BLaER1 treated with 17β-estradiol and CSF1 and Interleukin-3, amounts not matched to agents 10 nM and 100 nM (cell line): ENCODE measurements around the gene PPP1R14B.
A peak's percentile ranks its signal among the peaks of the same experiment; 100 is the strongest.

Experiments used
- H3K27ac ChIP-seq, 11 experiments: shearing (Covaris generic); formaldehyde crosslinking; 2 replicates each; pipeline ENCODE4 v1.8.1; 2022
- H3K27me3 ChIP-seq, 11 experiments: shearing (Covaris generic); formaldehyde crosslinking; 2 replicates each; pipeline ENCODE4 v1.8.1; 2022
- H3K36me3 ChIP-seq, 11 experiments: shearing (Covaris generic); formaldehyde crosslinking; 2 replicates each; pipeline ENCODE4 v1.8.1; 2022
- H3K4me1 ChIP-seq, 10 experiments: shearing (Covaris generic); formaldehyde crosslinking; 2 replicates each; pipeline ENCODE4 v1.8.1; 2022
- H3K4me2 ChIP-seq, 11 experiments: shearing (Covaris generic); formaldehyde crosslinking; 2 replicates each; pipeline ENCODE4 v1.8.1; 2022
- H3K4me3 ChIP-seq, 10 experiments: shearing (Covaris generic); formaldehyde crosslinking; 2 replicates each; pipeline ENCODE4 v1.8.1; 2022
- H3K9ac ChIP-seq, 11 experiments: shearing (Covaris generic); formaldehyde crosslinking; 2 replicates each; pipeline ENCODE4 v1.8.1; 2022
- H3K9me3 ChIP-seq, 11 experiments: shearing (Covaris generic); formaldehyde crosslinking; replicated peaks in 1 of 11; 2 replicates each; pipeline ENCODE4 v1.8.1; 2022
- H4K20me1 ChIP-seq, 11 experiments: shearing (Covaris generic); formaldehyde crosslinking; 2 replicates each; pipeline ENCODE4 v1.8.1; 2022
- Cebpa-rat ChIP-seq, 11 experiments: shearing (Covaris generic); IDR thresholded peaks; 2 replicates each; pipeline ENCODE4 v1.8.1; 2022

The PPP1R14B gene

DNA sequence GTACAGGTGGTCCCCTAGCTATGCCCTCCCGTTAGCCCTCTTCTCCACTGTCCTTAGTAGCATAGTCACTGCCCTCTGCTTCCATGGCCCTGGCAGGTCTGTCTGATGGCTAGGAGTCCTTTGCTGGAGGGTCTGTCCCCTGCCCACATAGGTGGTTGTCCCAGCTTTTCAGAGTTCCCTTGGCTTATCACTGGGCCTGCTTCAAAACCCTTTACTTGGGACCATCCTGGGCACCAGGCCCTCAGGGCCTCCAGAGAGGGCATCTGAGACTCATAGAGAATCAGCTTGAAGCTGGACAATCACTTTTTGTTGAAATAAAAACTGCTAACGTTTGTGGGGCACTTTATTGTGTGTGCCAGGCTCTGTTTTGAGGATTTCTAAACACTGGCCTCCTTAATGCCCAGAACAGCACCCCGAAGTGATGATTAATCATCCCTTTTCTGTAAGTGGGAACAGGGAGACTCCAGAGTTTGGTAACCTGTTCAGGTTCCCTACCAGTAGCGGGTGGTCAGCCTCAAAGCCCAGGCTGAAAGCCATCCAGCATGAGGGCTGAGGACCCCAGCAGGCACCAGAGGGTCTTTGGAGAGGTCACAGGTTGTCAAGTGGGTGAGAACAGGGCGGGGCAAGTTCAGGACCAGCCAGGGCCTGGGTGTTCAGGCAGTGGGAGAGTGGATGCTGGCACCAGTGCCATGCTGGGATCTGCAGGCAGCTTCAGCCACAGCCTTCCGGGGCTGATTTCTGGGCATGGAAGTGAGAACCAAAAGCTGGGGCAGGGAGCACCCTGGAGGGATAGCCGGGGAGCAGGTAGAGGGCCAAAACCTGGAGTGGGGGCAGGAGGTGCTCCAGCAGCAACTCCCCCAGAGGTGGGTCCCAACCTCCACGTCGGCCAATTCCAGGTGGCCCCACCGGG, 43.9 kb upstream of the PPP1R14B start:
- no peak overlapping the region for H3K4me3 ChIP-seq
- no peak overlapping the region for H3K4me2 ChIP-seq
- peaks cover 0 to 63% (median 45%) of the 10 kb centered on the region in 11 experiments; a peak in 17 of 22 replicates for H4K20me1 ChIP-seq
- peaks cover 65 to 70% (median 66%) of the 10 kb centered on the region in 11 experiments for H3K27me3 ChIP-seq
- no peaks in the 10 kb centered on the region for H3K9me3 ChIP-seq
- H3K36me3 ChIP-seq: no peaks in the 10 kb centered on the region
- peaks cover 21 to 30% (median 25%) of the 10 kb centered on the region in 10 experiments for H3K4me1 ChIP-seq
- no peak overlapping the region for H3K9ac ChIP-seq
- TF ChIP-seq Cebpa-rat (IDR thresholded peaks at IDR 0.05): no peak
- H3K27ac ChIP-seq: no peak overlapping the region

- TF ChIP-seq Cebpa-rat (IDR thresholded peaks at IDR 0.05): no peak
- Histone ChIP-seq H3K9ac (no peak overlapping the region), H3K27me3 (peaks cover 50 to 55% (median 51%) of the 10 kb centered on the region in 11 experiments)
Measured at GRCh38 chr11:64289002-64289564, 42.3 kb upstream of the PPP1R14B start.

DNA sequence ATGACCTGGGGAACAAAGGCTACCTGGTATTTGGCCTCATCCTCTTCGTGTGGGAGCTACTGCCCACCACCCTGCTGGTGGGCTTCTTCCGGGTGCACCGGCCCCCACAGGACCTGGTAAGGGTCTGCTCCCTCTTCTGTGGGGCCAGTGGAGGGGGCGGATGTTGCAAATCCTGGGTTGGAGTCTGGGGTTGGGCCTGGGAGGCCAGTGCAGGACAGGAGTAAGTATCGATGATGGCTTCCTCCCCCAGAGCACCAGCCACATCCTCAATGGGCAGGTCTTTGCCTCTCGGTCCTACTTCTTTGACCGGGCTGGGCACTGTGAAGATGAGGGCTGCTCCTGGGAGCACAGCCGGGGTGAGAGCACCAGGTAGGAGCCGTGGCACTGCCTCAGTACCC, 41.6 kb upstream of the PPP1R14B start:
- Histone ChIP-seq H3K27ac (no peak overlapping the region), H3K9ac (no peak overlapping the region), H3K4me3 (no peak overlapping the region), H4K20me1 (peaks cover 0 to 56% (median 41%) of the 10 kb centered on the region in 11 experiments; a peak in 17 of 22 replicates), H3K27me3 (peaks cover 43 to 48% (median 43%) of the 10 kb centered on the region in 11 experiments), H3K36me3 (no peaks in the 10 kb centered on the region), H3K4me1 (peaks cover 31 to 40% (median 34%) of the 10 kb centered on the region in 10 experiments), H3K9me3 (no peaks in the 10 kb centered on the region), H3K4me2 (no peak overlapping the region)
- no peak for TF ChIP-seq Cebpa-rat (IDR thresholded peaks at IDR 0.05)

More at GRCh38 chr11:64289002-64289564, 42.3 kb upstream of the PPP1R14B start:
- Histone ChIP-seq H3K27ac (no peak overlapping the region), H3K4me3 (no peak overlapping the region), H3K4me1 (peaks cover 24 to 33% (median 27%) of the 10 kb centered on the region in 10 experiments), H3K9me3 (no peaks in the 10 kb centered on the region), H3K4me2 (no peak overlapping the region), H3K36me3 (no peaks in the 10 kb centered on the region), H4K20me1 (peaks cover 0 to 63% (median 45%) of the 10 kb centered on the region in 11 experiments; a peak in 17 of 22 replicates)

GRCh38 chr11:64287676-64288352, 41.1 kb upstream of the PPP1R14B start:
- peaks cover 37 to 42% (median 38%) of the 10 kb centered on the region in 11 experiments for H3K27me3 ChIP-seq
- no peak overlapping the region for H3K27ac ChIP-seq
- H3K36me3 ChIP-seq: 0 out of 22 replicates have a peak, but pooled peaks cover 0 to 5% (median 0%) of the 10 kb centered on the region in 11 experiments
- no peak for TF ChIP-seq Cebpa-rat (IDR thresholded peaks at IDR 0.05)
- H4K20me1 ChIP-seq: peaks cover 0 to 50% (median 36%) of the 10 kb centered on the region in 11 experiments; a peak in 17 of 22 replicates
- peak overlapping the region in 1 of 11 experiments; percentile 15; a peak in 1 of 22 replicates for H3K9ac ChIP-seq
- no peaks in the 10 kb centered on the region for H3K9me3 ChIP-seq
- no peak overlapping the region for H3K4me2 ChIP-seq
- H3K4me1 ChIP-seq: peaks cover 35 to 44% (median 38%) of the 10 kb centered on the region in 10 experiments
- no peak overlapping the region for H3K4me3 ChIP-seq

DNA sequence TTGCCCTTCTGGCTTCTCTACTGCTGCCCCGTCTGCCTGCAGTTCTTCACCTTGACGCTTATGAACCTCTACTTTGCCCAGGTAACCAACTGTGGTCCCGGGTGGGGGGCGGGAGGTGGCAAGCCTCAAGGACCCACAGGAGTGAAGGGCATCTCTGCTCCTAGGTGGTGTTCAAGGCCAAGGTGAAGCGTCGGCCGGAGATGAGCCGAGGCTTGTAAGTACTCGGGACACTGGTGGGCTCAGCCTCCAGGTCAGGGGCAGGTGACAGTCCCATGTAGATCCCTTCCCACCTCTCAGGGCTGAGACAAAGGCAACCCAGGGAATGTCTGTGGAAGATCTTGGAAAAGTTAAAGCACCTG, 40.0 kb upstream of the PPP1R14B start:
- Histone ChIP-seq H3K4me1 (peaks cover 27 to 37% (median 29%) of the 10 kb centered on the region in 10 experiments), H3K27ac (no peak overlapping the region), H3K9ac (peak overlapping the region in 3 of 11 experiments; percentile 13 to 89 (median 15); a peak in 6 of 22 replicates), H4K20me1 (peaks cover 0 to 40% (median 26%) of the 10 kb centered on the region in 11 experiments; a peak in 16 of 22 replicates), H3K27me3 (peaks cover 27 to 32% (median 28%) of the 10 kb centered on the region in 11 experiments), H3K36me3 (peaks cover 0 to 15% (median 9%) of the 10 kb centered on the region in 11 experiments; a peak in 12 of 22 replicates), H3K4me2 (peak overlapping the region; percentile 94 to 100 (median 97)), H3K9me3 (no peaks in the 10 kb centered on the region), H3K4me3 (no peak overlapping the region)
- TF ChIP-seq Cebpa-rat (IDR thresholded peaks at IDR 0.05): no peak

- no peak for TF ChIP-seq Cebpa-rat (IDR thresholded peaks at IDR 0.05)
- Histone ChIP-seq H4K20me1 (peaks cover 0 to 34% (median 19%) of the 10 kb centered on the region in 11 experiments; a peak in 14 of 22 replicates), H3K27me3 (peaks cover 21 to 25% (median 21%) of the 10 kb centered on the region in 11 experiments), H3K9me3 (no peaks in the 10 kb centered on the region), H3K9ac (peak overlapping the region; percentile 80 to 92 (median 88)), H3K4me1 (peaks cover 25 to 31% (median 26%) of the 10 kb centered on the region in 10 experiments), H3K4me2 (peak overlapping the region; percentile 94 to 100 (median 97)), H3K27ac (peak overlapping the region in 10 of 11 experiments; percentile 43 to 94 (median 84); a peak in 18 of 22 replicates), H3K4me3 (peak overlapping the region; percentile 61 to 90 (median 80)), H3K36me3 (peaks cover 0 to 20% (median 10%) of the 10 kb centered on the region in 11 experiments; a peak in 12 of 22 replicates)
Measured at GRCh38 chr11:64285885-64286800, 39.4 kb upstream of the PPP1R14B start.

DNA sequence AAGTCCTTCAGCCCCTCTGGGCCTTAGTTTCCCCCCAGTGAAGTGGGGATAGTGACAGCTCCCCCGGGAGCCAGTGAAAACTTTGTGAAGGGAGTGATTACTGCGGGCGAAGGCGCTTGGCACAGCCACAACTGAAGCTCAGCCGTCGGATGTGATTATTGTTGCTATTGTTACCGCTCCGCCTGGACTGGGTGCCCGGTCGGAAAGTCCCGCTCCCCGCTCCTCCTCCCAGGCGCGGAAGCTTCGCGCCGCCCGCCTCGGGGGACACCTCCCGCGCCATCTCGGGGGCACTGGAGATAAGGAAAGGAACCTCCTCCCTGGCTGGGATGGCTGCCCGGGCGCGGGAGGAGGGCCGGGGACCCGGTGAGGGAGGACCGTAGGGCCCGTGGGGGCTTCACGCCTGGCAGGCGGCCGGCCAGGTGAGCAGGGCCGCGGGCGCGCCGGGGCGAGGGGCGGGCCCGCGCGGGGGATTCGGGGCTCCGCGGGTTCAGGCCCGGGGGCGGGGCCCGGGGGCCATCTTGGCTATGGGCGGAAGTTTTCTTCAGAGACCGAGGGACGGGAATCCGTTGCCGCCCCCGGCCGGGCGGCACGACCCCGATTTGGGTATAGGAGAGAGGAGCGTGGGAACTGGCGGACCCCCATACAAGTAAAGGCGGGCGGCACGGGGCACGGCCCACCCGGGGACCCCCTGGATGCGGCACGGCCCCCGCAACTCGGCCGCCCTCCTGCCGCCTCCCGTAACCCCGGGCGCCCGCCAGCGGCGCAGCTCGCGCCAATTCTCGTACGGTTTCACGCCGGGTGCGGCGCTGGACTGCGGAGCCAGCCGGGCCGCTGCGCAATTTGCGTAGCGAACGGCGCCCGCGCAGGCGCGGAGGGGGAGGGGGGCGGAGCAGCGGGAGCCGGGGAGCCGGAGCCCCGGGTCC, 38.5 kb upstream of the PPP1R14B start, which contains the start of gene GPR137:
TSS of gene GPR137 (plus strand) at position 887 of the 923 bp plus-strand sequence. CDS start 677 bp downstream, outside the sequence.
- Histone ChIP-seq H3K9ac (peak within 1 kb of the TSS; percentile 80 to 92 (median 88)), H3K27me3 (peaks cover 11 to 16% (median 12%) of the 10 kb centered on the region in 11 experiments), H3K27ac (peak within 1 kb of the TSS; percentile 77 to 94 (median 85)), H3K4me3 (peak within 1 kb of the TSS; percentile 61 to 90 (median 80)), H4K20me1 (peaks cover 0 to 25% (median 10%) of the 10 kb centered on the region in 11 experiments; a peak in 10 of 22 replicates), H3K4me2 (peak within 1 kb of the TSS; percentile 94 to 100 (median 97)), H3K9me3 (no peaks in the 10 kb centered on the region), H3K36me3 (peaks cover 0 to 22% (median 10%) of the 10 kb centered on the region in 11 experiments; a peak in 12 of 22 replicates), H3K4me1 (peaks cover 25 to 31% (median 26%) of the 10 kb centered on the region in 10 experiments)
- no peak for TF ChIP-seq Cebpa-rat (IDR thresholded peaks at IDR 0.05)
